ENCODE results near the gene PMS2. TPM values are rescaled to one million over a fixed set of nuclear protein-coding genes. Genes with fewer than 3 reads are reported as not detected.
"Not testable (repeated sequence)": the region's sequence is repeated elsewhere in the genome, so short reads cannot be mapped to it uniquely, and the experiment has no call there.

The PMS2 gene
- total RNA-seq, 1 experiment from 2014 or later: 27.6 TPM

- BruUV-seq (replicated peaks); H3K9me3 ChIP-seq (ENCODE audit: control insufficient read depth in 1 of 2, insufficient read depth in 1 of 2, low read depth in 1 of 2, low read length in 2 of 2); CTCF ChIA-PET; intact Hi-C loops (cut with micrococcal nuclease); H3K4me2 ChIP-seq (ENCODE audit: low read length); ATAC-seq; POLR2A ChIA-PET; H4K20me1 ChIP-seq (ENCODE audit: insufficient read depth); H3K79me2 ChIP-seq (ENCODE audit: insufficient read depth, low read length); DNase-seq (ENCODE audit: low read depth, low spot score); H3K9ac ChIP-seq (ENCODE audit: low read length); H3K27ac ChIP-seq (ENCODE audit: low read depth, low read length); H3K36me3 ChIP-seq (ENCODE audit: control insufficient read depth in 1 of 2, insufficient read depth in 2 of 2, low read length in 2 of 2); H3K9me2 ChIP-seq (ENCODE audit: insufficient read depth); RAD21 ChIA-PET (ENCODE audit: low non-redundant PET in 1 of 2, low total read pairs in 2 of 2, uncharacterized antibody in 2 of 2, unreplicated experiment in 2 of 2); H3K4me1 ChIP-seq (ENCODE audit: control insufficient read depth in 1 of 2, insufficient read depth in 2 of 2, low read length in 2 of 2); H2AFZ ChIP-seq (ENCODE audit: low read depth, low read length, poor library complexity, severe bottlenecking); H3K27me3 ChIP-seq (ENCODE audit: insufficient read depth, low read length); H3K4me3 ChIP-seq (replicated peaks in 1 of 2; ENCODE audit: low read depth in 1 of 2, low read length in 2 of 2): not testable (repeated sequence)
Observed at GRCh38 chr7:5926263-5926870, 82.5 kb downstream of the PMS2 start.

GRCh38 chr7:5924630-5925029 is 84.2 kb downstream of the PMS2 start:
- H3K4me1 ChIP-seq (ENCODE audit: control insufficient read depth in 1 of 2, insufficient read depth in 2 of 2, low read length in 2 of 2); H3K27me3 ChIP-seq (ENCODE audit: insufficient read depth, low read length); H3K9me2 ChIP-seq (ENCODE audit: insufficient read depth); H3K4me3 ChIP-seq (replicated peaks in 1 of 2; ENCODE audit: low read depth in 1 of 2, low read length in 2 of 2); POLR2A ChIA-PET; intact Hi-C loops (cut with micrococcal nuclease); H3K36me3 ChIP-seq (ENCODE audit: control insufficient read depth in 1 of 2, insufficient read depth in 2 of 2, low read length in 2 of 2); H3K9ac ChIP-seq (ENCODE audit: low read length); H3K4me2 ChIP-seq (ENCODE audit: low read length); H3K79me2 ChIP-seq (ENCODE audit: insufficient read depth, low read length); H3K9me3 ChIP-seq (ENCODE audit: control insufficient read depth in 1 of 2, insufficient read depth in 1 of 2, low read depth in 1 of 2, low read length in 2 of 2); H4K20me1 ChIP-seq (ENCODE audit: insufficient read depth); ATAC-seq; DNase-seq (ENCODE audit: low read depth, low spot score); H3K27ac ChIP-seq (ENCODE audit: low read depth, low read length); CTCF ChIA-PET; BruUV-seq (replicated peaks); RAD21 ChIA-PET (ENCODE audit: low non-redundant PET in 1 of 2, low total read pairs in 2 of 2, uncharacterized antibody in 2 of 2, unreplicated experiment in 2 of 2); H2AFZ ChIP-seq (ENCODE audit: low read depth, low read length, poor library complexity, severe bottlenecking): not testable (repeated sequence)

GRCh38 chr7:5924180-5924579 is 84.7 kb downstream of the PMS2 start:
- POLR2A ChIA-PET; H3K4me1 ChIP-seq (ENCODE audit: control insufficient read depth in 1 of 2, insufficient read depth in 2 of 2, low read length in 2 of 2); BruUV-seq (replicated peaks); H3K4me3 ChIP-seq (replicated peaks in 1 of 2; ENCODE audit: low read depth in 1 of 2, low read length in 2 of 2); CTCF ChIA-PET; H2AFZ ChIP-seq (ENCODE audit: low read depth, low read length, poor library complexity, severe bottlenecking); H3K9ac ChIP-seq (ENCODE audit: low read length); H3K4me2 ChIP-seq (ENCODE audit: low read length); H4K20me1 ChIP-seq (ENCODE audit: insufficient read depth); intact Hi-C loops (cut with micrococcal nuclease); H3K27me3 ChIP-seq (ENCODE audit: insufficient read depth, low read length); DNase-seq (ENCODE audit: low read depth, low spot score); ATAC-seq; H3K27ac ChIP-seq (ENCODE audit: low read depth, low read length); H3K36me3 ChIP-seq (ENCODE audit: control insufficient read depth in 1 of 2, insufficient read depth in 2 of 2, low read length in 2 of 2); H3K9me2 ChIP-seq (ENCODE audit: insufficient read depth); H3K9me3 ChIP-seq (ENCODE audit: control insufficient read depth in 1 of 2, insufficient read depth in 1 of 2, low read depth in 1 of 2, low read length in 2 of 2); RAD21 ChIA-PET (ENCODE audit: low non-redundant PET in 1 of 2, low total read pairs in 2 of 2, uncharacterized antibody in 2 of 2, unreplicated experiment in 2 of 2); H3K79me2 ChIP-seq (ENCODE audit: insufficient read depth, low read length): not testable (repeated sequence)

Other genes starting within 250 kb of the PMS2 start
- gene RNF216, start 227.4 kb downstream of the PMS2 start, total RNA-seq (2021; ENCODE audit: unreplicated experiment): 32.9 TPM
- gene OCM, start 128.3 kb downstream of the PMS2 start, total RNA-seq (2021; ENCODE audit: unreplicated experiment): not detected
- 115 TPM for gene CCZ1, start 110.3 kb downstream of the PMS2 start, total RNA-seq (2021; ENCODE audit: unreplicated experiment)
- not detected for gene RSPH10B, start 38.4 kb downstream of the PMS2 start, total RNA-seq (2021; ENCODE audit: unreplicated experiment)
- 61.8 TPM for gene AIMP2, start 223 bp upstream of the PMS2 start, total RNA-seq (2021; ENCODE audit: unreplicated experiment)
- gene ANKRD61, start 22.3 kb upstream of the PMS2 start, total RNA-seq (2021; ENCODE audit: unreplicated experiment): 0.17 TPM
- gene EIF2AK1, start 50.1 kb upstream of the PMS2 start, total RNA-seq (2021; ENCODE audit: unreplicated experiment): 141 TPM
- 12.2 TPM for gene USP42, start 95.9 kb upstream of the PMS2 start, total RNA-seq (2021; ENCODE audit: unreplicated experiment)